Activated CD4-positive, CD25-positive, alpha-beta regulatory T cell (primary cell): Measurements from ENCODE around the gene DLG2.
"Not testable (repeated sequence)": the region's sequence is repeated elsewhere in the genome, so short reads cannot be mapped to it uniquely, and the experiment has no call there.

Source experiments
- DNase-seq, 4 experiments: peaks; one replicate each; lab custom pipeline; 2025; lab: John Stamatoyannopoulos, UW

Gene DLG2

DNA sequence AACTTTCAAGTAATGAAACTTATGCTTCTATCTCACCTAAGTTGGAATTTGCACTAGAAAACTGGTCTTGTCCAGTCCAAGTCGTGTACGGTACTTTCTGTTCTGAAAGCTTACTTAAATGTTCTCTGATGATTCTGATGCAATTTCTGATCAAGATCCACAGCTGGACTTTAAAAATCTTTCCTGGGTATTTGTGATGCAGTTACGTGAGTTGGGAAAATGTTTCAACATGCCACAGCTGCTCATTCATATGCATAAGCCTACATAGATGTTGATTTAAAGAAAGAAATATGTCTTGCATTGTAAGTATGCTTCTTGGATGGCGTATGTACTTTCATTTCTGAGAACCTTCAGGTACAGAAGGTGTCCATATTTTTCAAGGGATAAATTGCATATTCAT is 1847.3 kb downstream of the DLG2 start:
- DNase-seq = no peak

DNA sequence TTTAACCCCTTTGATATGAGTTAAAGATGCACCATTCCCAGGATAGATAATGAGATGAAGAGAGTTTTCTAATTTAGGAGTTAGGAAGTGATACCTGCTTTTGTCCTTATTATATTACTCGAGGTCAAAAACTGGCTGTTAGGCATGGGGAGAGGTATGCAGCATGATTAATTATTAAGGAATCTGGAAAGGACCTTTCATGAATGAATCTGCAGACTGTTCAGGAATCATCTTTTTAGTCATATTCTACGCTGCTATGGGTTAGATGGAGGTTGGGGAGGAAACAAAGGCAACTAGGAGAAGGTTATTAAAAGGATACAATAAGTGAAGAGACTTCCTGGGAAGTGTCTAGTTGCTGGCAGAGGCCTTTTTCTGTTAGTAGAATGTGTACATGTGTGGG is 1848.5 kb downstream of the DLG2 start:
- no peak for DNase-seq

DNA sequence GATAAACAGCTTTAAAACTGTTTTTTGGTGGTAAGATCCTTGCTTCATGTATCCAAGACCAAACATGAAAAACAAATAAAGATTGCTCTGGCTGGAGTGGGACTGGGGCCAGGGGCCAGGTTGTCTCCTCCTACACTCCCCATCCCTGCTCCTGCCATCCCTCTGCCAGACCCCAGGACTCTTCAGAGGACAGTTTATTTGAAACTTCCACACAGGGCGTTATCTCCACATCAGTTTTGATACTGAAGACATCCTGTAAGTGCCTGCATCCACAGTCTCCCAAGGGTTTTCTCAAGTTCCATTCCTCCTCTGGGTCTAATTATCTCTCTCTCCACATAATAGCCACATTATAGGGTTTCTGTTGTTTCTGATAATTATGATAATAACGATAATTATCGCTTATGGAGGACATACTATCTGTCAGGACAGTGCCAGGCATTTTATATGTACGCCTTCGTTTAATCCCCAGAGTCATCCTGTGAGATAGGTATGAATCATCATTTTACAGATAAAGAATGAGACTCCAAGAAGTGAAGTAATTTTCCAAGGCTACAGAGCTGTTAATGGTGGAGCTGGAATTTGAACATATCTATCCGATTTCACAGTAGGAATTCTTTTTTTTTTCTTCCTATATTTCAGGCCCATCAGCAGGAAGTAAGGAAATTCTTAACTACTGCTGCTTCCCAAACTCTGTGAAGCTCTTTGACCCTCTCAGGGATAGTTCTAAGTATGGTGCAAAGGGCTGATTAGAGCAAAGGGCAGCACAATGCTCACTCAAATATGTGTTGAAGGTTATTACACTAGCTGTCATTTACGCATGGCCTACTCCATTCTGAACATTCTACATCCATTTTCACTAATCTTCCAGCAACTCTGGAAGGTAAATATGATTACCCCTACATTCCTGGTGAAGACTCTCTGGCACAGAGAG is 1852.9 kb downstream of the DLG2 start:
- DNase-seq = no peak

DNA sequence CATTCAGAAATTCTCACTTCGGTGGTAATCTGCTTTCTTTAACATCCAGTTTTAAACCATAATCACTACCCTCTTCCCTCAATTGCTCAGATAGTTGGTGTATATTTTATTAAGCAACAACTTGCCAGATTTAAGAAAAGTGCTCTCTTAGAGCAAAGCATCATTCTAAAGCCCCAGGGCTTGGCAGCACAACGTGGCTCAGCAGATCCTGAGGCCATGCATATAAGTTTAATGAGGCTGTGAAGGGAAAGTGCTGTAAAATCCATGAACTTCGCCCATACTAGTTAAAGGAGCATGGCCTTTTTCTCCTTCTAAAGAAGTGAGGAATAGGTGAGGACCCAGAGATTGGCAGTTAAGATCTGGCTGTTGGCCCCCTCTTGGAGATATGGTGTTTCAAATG is 1858.7 kb downstream of the DLG2 start:
- no peak for DNase-seq

DNA sequence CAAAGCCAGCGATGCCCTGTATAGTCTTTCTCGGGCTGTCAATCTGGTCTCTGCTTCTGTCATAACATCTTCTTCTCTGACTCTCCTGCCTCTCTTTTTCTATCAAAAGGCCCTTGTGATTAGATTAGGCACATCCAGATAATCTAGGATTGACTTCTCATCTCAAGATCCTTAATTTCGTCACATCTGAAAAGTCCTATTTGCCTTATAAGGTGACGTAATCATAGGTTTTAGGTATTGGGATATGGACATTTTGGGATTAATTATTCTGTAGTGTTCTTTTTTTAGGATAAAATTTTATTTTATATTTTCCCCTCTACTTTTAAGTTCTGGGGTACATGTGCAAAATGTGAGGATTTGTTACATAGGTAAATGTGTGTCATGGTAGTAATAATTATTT is 1860.2 kb downstream of the DLG2 start:
- DNase-seq = no peak

DNA sequence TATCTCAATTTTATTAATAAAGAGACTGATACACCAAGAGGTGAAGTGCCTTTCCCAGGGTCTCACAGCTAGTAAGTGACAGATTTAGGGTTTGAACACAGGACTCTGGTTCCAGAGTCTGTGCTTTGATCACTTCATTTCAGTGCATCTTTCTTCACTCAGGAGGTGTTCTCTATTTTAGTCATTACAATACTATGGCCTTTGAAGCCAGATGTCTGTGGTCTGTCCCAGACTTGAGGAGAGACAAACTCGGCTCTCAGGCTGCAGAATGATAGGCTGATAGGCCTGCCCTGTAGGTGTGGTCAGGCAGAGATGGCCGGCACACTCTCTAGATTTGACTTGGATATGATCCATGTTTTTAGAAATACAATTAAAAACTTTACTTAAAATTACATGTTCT is 1862.5 kb downstream of the DLG2 start:
- DNase-seq = no peak

DNA sequence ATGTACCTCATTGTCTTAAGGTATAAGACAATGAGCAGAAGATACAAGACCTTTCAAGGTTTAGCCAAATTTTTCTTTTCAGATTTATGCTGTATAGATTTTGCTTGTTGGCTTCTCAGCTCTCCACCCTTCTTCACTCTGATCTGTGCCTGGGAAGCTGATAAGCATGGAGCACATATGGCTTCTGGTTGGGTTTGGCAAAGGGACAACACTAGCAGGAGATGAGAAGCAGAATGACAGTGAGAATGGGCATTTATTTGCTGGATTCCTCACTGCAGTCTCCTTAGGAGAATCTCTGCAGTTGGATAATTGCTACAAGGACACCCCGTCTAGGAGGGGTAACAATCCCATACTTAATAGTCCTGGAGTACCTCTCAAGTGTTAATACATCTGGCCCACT is 1866.2 kb downstream of the DLG2 start:
- no peak for DNase-seq

DNA sequence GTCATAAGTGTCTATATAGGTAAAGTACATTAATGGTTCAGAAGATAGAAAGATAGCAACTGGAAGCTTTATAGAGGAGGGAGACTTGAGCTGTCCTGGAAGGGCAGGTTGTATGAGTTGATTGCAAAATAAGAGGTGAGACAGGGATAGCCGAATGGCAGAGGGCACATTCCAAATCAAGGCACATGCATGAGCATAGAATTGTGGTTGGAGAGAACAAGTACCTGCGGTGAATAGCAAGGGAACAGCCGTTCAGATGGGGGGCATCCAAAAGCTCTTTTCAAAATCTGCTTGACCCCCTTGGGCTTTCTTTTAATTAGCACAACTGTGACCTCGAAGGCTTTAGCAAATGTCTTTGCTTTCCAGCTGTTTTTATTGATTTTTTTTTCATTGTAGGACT is 1868.0 kb downstream of the DLG2 start:
- DNase-seq = no peak

DNA sequence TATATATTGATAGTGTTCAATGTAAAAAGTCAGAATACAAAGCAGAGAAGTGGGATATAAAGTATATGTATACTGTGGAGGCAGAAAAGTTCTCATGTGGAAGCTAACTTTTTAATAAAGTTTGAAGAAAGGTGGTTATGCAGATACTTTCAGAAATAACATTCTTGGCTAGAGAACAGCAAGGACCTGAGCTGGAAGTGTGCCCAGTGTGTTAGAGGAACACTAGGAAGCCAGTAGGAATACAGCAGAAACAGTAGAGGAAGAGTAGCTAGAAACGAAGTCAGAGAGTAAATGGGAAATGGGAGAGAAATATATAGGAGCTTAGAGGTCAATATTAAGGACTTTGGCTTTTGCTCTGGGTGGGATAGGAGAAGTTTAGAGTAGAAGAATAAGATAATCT is 1876.1 kb downstream of the DLG2 start:
- DNase-seq = no peak

DNA sequence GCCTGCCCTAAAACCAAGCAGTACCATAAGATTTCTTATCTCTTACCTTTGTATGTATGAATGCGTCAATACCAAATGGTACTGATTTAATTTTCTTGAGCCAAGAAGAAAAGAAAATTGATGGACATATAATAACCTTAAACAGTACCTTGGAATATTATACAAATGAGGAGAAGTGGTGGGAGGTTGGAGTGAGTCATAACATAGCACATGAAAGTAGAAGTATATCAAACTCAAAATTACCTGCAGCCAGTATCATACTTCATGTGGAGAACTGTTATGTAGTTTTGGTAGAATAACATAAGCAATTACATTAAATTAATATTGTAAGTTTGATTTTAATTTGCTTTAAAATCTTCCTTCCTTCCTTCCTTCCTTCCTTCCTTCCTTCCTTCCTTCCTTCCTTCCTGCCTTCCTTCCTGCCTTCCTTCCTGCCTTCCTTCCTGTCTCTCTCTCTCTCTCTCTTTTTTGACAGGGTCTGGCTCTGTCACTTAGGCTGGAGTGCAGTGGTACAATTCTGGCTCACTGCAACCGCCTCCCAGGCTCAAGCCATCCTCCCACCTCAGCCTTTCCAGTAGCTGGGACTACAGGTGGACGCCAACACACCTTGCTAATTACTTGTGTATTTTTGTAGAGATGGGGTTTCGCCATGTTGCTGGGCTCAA is 1880.1 kb downstream of the DLG2 start:
- DNase-seq = no peak

DNA sequence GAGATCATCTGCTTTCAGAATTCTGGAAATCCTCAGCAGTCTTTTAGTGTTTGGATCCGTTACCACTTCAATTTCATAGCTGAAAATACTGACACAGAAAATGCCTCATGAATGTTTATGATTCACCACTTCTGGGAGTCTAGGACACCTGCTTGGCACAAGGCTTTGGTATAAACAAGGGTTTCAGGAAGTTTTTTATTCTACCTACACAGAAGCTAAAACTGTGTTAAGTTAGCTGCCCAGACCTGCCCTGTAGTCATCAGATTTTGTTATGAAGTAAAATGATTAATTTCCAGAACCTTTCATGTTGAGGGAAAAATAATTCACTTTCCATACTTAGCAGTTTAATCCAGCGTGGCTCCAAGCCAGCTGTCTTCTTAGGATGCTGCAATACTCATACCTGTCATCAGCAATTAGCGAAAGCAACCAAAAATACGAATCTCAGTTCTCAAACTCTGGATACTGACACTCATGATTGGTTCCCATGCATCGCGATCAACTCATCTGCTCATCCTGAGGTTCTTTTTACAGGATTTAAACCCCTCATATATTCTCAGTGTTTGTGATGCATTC is 1882.4 kb downstream of the DLG2 start:
- DNase-seq = no peak

DNA sequence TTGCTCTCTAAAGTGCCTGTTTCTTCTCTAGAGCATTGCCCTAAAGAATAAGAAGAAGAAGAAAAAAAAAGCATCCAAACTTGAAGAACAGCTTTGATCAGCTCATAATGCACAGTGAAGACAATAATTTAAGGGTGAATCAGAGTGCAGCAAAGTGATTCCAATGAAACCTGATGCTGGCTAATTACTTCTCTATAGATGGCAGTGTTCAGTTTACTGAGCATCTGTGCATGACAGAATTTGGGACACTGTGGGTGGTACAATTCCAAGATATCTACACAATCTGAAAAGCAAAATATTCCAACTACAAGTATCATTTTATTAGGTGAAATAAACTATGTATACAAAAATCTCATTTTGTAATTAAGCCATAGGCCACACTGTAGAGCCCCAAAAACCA is 1890.5 kb downstream of the DLG2 start:
- no peak for DNase-seq

DNA sequence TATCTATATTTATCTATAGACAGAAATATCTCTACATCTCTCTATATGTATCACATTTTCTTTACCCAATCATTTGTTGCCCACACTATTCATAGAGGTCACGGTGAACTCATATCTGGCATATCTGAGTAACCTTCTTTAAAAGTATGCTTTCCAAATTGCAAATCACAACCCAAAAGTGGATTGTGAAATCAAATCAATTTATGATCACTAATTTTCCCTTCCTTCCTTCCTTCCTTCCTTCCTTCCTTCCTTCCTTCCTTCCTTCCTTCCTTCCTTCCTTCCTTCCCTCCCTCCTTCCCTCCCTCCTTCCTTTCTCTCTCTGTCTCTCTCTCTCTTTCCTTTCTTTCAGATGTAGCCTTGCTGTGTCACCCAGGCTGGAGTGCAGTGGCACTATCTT is 1893.0 kb downstream of the DLG2 start:
- DNase-seq = no peak

DNA sequence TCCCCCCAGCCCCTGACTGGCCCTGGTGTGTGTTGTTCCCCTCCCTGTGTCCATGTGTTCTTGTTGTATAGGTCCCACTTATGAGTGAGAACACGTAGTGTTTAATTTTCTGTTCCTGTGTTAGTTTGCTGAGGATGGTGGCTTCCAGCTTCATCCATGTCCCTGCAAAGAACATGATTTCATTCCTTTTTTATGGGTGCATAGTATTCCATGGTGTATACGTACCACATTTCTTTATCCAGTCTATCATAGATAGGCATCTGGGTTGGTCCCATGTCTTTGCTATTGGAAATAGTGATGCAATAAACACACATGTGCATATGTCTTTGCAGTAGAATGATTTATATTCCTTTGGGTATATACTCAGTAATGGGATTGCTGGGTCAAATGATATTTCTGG is 1895.9 kb downstream of the DLG2 start:
- not testable (repeated sequence) for DNase-seq

DNA sequence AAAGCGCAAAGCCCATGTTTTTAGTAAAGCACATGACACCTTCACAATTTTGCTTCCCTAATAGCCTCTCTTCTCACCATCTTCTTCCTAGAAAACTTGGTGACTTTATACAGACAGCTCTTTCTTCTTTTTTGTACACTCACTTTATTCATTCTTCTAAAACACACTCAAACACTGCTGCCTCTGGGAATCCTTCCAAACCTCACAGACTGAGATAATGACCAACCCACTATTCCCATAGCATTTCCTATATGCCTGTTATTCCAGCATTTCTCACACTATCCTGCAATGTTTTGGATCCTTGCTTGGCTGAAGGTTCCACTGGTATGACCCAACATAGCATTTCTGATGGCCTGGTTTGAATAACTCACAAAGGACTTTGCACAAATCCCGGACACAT is 1898.9 kb downstream of the DLG2 start:
- DNase-seq = no peak

DNA sequence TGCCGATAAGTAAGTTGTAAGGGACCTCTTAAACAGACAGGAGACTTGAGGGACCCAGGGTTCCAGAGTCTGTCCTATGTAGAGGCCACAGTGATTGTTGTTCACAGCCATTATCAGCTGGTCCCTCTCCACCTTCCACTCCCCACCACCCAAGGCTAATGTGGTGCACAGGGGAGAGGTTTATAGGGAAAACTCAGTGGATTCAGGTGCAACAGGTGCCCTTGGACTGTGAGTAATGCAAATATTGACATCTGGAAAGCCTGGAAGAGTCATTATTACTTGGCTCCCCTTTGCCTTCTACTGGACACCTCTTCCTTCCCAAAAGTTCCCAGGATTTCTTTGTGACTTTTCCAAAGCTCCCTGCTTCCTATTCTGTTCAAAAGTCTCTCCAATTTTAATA is 1899.9 kb downstream of the DLG2 start:
- DNase-seq = no peak

DNA sequence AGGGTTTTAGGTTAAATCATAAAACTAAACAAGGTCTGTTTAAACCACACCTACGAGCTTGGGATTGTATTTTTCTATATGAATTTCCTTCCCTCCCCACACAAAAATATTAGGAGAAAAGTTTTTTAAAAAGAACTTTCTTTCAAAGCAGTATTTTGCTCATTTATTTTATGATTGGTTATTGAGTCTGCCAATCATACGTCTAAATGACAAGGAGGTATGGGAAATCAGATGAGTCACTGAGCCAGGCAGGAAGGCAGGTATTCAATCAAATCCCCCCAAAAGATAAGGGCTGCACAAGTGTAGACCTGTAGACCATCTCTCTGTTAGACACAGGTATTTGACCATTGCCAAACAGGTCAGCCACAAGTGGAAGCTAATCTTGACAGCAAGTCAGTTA is 1900.8 kb downstream of the DLG2 start:
- DNase-seq = no peak

DNA sequence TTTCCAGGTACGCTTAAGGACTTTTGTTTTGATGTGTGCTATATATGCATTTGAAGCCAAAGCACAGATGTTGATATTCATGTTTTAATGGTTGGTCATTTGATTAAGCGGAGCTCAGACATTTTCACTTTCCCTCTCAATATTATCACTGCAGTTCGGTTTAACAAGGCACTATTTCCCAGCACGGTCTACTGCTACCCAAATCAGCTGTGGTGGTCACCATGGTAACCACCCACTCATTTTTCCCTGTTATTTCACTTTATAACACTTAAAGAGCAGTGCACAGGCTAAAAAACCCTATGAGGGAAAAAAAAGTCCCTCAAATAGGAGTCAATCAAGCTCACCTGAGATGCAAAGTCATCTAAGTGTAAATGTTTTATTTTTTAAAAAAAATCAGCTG is 1901.4 kb downstream of the DLG2 start:
- DNase-seq = no peak

DNA sequence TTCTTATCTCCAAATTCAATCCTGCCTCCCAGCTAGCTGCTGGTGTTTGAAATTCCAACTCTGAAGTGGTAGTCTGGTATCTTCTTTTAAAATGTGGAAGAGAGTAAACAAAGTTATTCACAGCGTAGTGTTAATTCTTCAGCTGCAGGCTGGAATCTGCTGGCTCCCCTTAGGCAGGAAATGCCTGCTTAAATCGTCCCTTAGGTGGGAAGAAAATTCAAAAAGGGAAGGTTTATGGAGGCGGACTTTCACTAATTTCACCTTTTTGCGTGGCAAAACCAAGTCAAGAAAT is 1901.9 kb downstream of the DLG2 start:
- no peak for DNase-seq

DNA sequence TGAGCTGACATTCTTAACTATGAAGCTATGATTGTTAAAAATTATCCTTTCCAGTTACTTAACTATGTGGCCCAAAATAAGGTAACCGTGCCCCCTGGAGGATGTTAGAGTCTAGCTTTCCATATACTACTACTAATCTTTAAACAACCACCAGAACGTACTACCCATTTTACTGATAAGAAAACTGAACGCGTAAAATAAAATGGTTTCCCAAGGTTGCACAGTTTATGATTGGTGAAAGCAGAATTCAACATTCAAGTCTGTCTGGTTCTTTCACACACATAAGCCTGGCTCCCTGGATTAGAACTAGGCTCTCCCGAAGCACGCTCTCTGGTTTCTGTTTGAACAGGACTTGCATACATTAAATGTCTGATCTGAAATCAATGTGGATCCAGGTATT is 1903.1 kb downstream of the DLG2 start:
- DNase-seq = no peak

DNA sequence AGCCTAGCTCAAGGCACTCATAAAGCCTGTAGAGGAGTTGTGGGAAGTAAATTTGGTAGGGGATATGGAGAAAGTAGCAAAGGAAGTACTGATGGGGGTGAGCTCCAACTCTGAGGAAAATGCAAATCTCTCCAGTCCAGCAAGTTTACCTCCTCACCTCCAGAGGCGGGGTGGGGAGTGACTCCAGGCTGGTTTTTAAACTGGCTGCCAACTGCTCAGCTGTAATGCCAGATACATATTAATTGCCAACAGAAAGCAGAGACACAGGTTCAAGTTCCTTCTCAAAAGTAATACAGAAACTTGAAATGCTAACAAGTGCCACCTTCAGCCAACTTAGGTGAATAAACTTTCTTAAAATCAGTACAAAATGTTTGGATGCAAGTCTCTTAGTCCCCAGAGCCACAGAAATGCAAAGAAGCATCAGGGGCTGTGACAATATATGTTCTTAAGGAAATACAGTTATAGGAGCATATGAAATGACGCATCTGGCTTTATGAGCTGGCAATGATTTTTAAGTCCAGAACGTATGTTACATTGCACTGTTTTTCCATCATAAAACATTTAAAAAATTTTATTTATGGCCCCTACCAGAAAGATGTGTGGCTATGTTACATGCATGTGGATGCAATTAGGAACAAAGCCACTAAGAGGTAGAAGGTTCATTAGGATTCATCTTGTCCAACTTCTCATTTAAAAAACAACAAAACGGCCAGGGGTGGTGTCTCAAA is 1904.6 kb downstream of the DLG2 start:
- no peak for DNase-seq

DNA sequence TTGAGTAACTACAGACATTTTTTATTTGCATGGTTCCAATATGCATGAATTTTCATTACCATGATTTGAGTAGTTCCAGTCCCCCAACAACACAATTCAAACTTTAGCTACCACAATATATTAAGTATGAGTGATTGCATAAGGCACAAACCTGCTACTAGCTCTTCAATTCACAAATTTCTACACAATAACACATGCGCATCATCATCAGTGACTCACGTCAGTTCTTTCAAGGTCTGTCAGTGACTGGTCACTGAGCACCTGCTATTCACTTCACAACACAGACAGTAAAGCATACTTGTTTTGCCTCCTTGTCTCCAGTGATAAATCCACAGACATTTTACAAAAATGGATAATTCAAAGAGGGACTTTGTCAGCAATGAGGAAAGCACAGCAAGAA is 1905.9 kb downstream of the DLG2 start:
- no peak for DNase-seq

DNA sequence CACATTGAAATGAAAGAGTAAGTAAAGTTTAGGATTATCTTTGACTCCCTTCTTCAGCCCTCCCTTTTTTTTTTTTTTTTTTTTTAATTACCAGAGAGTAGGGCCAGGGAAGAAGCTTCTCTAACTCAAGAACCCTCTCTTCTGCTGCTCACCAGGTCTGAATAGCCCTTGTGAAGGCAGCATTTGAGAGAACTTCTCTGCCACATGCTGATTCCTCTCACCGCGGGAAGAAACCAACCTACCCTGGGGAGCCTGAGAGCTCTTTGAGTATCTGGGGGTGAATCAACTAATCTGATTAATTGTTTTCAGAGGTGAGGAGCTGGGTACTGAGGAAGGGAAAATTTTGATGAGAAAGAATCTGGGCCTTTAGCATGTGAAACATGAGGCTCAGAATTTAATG is 1906.5 kb downstream of the DLG2 start:
- DNase-seq = no peak
